GM18951 (cell line): Measurements from ENCODE around the gene NRL.

Experiments used
- POLR2A ChIP-seq: IDR thresholded peaks from 4 replicates; pipeline ENCODE4 v1.6.1; 2011; ENCODE audit warnings: mild to moderate bottlenecking; ENCODE audit not compliant: insufficient read length, insufficient read depth; ENCODE audit errors: extremely low read depth
- in situ Hi-C: fragments of 300-500 bp; cut with MboI; formaldehyde crosslinking; loops from one replicate; pipeline ENCODE4 v1.12.0; 2022; ENCODE audit warnings: low sequenced_read_pairs, mixed read lengths, inconsistent platforms; ENCODE audit not compliant: unreplicated experiment

Gene NRL

DNA sequence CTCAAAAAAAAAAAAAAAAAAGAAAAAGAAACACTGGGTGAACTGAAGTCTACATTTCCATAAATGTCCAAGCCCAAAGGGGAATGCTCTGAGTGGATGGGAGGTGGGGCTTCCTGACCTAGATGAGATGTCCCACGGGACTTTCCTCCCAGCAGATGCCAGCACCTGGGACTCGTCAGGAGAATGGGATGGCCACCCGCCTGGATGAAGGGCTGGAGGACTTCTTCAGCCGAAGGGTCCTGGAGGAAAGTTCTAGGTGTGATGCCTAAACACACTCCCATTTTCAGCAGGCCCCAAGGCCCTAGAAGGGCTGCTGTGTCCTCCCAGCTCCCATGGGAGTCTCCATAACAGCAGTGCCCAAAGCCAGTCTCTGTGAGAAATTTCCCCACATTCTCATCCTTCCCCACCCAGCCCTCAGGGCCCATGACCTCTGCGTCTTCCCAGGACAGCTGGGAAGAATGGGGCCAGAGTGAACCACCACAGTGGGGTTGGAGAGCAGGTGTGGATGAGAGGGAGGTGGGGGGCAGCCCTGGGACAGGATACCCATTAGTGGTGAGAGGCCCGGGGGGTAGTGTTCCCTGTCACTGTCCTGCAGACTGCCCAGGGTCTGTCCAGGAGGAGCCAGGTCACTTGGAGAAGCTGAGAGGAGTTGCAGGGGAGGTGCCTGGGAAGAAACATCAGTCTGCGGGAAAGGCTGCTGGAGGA is 50.5 kb downstream of the NRL start:
- in situ Hi-C loops, result no loop called here
- no peak for TF ChIP-seq POLR2A

DNA sequence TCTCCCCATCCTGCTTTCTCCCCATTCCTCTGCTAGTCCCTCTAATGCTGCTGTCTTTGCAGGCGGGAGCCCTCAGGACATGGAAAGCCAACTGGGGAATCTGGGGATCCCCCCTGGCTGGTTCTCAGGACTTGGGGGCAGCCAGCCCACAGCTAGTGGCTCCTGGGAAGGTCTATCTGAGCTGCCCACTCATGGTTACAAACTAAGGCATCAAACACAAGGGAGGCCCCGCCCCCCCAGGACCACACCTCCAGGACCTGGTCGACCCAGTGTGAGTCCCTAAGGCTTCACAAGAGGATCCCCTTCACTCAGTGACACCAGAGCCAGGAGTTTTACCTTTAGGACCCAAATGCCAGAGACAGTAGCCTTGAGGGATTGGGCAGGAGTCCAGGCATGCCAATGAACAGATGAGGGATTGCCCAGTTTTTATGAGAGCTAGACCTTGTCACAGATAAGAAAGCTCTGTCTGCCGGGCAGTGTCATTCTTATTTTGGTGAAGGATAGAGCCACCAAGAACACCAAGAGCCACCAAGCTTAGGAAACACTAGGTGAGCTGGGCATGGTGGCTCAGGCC is 51.4 kb downstream of the NRL start:
- in situ Hi-C loops, result no loop called here
- no peak for TF ChIP-seq POLR2A

DNA sequence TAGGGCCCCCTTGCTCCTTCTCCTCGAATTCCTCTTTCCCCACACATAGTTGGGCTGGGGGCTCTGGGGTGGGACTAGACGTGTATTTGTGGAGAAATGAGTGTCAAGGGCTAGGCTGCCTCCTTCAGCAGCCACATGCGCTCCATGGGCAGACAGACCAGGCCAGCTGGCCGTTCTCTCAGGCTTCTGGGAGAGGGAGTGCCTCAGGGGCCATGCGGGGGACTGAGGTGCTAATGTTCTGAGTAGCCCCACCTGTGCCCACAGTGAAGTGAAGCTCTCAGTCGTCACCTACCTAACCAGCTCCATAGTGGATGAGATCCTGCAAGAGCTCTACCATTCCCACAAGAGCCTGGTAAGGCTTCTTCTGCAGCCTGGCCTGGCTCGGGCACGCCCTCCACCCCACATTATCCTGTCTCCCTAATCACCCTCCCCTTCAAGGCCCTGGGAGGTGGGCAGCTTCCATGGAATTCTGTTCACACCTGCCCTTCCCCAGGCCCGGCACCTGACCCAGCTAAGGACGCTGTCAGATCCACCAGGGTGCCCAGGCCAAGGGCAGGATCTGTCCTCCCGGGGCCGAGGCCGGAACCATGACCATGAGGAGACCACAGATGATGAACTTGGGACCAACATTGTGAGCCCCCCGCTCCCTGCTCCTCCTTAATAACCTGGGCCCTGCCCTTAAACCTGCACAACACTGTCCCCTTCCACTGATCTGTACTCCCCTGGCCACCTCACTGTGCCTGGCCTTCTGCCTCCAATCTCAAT is 52.4 kb downstream of the NRL start:
- no peak for TF ChIP-seq POLR2A
- in situ Hi-C loops, result no loop called here

- TF ChIP-seq POLR2A, result no peak
- in situ Hi-C loops, result no loop called here
These were observed 53.5 kb downstream of the NRL start for GRCh38 chr14:24060984-24061913.

DNA sequence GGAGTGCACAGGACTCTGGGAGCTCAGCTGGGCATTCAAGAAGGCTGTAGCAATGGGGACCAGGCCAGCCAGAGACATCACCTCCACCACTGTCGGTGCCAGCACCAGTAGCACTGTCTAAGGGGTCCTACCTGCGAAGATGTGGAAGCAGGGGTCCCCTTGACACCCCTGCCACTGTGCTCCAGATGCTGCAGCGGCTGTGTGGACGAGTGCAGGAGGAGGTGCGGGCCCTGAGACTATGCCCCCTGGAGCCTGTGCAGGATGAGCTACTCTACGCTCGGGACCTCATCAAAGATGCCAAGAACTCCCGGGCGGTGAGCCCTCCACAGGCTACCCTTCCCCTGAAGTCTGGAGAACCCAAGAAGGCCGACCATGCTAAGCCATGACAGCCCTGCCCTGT is 54.3 kb downstream of the NRL start:
- TF ChIP-seq POLR2A, result no peak
- in situ Hi-C loops, result no loop called here

GRCh38 chr14:24059841-24060388 is 54.8 kb downstream of the NRL start:
- in situ Hi-C loops, result no loop called here
- no peak for TF ChIP-seq POLR2A

DNA sequence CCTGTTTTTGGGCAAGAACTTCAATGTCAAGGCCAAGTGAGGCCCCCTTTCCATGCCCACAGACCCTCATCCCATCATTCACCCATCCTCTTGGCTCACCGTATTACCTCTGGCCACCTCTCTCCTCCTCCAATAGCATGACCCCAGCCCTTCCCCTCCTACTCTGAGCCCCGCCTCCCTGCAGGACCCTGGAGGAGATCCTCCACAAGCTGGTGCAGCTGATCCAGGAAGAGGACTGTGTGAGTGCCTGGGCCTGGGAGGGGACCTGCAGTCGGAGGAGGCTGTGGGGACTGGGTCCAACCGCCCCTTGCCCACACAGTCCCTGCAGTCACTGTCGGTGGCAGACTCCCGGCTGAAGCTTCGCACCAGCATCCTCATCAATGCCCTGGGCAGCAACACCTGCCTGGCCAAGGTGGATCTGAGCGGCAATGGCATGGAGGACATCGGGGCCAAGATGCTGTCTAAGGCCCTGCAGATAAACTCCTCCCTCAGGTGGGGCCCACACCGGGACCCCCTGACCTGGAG is 55.7 kb downstream of the NRL start:
- in situ Hi-C loops, result no loop called here
- TF ChIP-seq POLR2A, result no peak

DNA sequence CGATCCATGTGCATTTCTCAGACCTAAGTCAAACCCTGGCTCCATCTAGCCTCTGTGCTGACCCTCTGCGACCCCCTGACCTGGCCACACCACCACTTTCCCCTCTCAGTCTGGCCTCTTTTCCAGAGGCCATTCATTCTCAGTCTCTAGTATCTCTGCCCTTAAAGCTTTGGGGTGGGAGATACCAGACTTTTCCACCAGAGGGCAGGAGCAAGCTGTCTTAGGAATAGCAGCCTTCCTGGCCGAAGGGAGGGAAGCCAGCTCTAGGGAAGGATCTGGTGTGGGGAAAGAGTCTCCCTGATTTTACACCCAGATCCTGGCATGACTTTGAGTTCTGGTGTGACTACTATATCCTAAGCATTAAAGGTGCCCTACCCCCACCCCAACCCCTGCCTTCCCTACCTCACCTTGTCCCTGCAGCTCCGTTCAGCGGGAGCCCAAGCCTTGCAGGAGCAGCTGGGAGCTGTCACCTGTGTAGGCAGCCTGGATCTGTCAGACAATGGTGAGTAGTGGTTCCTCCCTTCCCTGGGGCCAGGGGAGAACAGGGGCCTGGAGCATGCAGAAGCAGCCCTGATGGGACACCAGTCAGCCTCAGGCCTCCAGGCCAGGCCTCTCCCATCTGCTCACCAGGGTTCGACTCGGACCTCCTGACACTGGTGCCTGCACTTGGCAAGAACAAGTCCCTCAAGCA is 56.3 kb downstream of the NRL start:
- in situ Hi-C loops, result no loop called here
- TF ChIP-seq POLR2A, result no peak

- TF ChIP-seq POLR2A, result no peak
- in situ Hi-C loops, result no loop called here
These were observed 56.9 kb downstream of the NRL start for GRCh38 chr14:24057867-24058259.

GRCh38 chr14:24057271-24057670 is 57.5 kb downstream of the NRL start:
- in situ Hi-C loops, result no loop called here
- TF ChIP-seq POLR2A, result no peak

DNA sequence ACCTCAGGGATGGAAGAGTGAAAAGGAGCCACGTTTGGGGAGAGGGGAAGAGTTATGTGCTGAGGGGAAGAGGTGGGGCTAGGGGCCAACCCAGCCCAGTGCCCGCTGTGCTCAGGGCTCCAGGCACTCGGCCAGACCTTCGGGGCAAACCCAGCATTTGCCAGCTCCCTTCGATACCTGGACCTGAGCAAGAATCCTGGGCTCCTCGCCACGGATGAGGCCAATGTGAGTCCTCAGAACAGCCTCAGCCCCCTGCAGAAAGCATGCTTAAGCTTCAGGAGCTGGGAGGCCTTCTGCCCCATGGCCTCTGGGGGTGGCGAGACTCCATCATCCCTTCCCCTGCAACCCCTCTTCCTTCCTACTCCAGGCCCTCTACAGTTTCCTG is 58.0 kb downstream of the NRL start:
- in situ Hi-C loops, result no loop called here
- TF ChIP-seq POLR2A, result no peak
